Stomach (tissue), 9 donors: ENCODE measurements around the gene WDPCP. TPM values are rescaled to one million over a fixed set of nuclear protein-coding genes. Genes with fewer than 3 reads are reported as not detected.

Experiments used
- DNase-seq, 2 donors: peaks; one replicate each; pipeline versions ENCODE4 v3.0.0 to v3.0.0-alpha.2; 2013 to 2019
- H3K27ac ChIP-seq, 5 donors: fragments of 200-600 bp in 4 of 5; sonication (generic) in 4 of 5; one replicate each; pipeline ENCODE4 v1.5.1; 2013 to 2019; ENCODE audit warnings: mild to moderate bottlenecking in 1 of 5, moderate library complexity in 1 of 5
- H3K27me3 ChIP-seq, 3 donors: fragments of 200-600 bp; sonication (generic); one replicate each; pipeline ENCODE4 v1.5.1; 2017 to 2019; ENCODE audit warnings: mixed run types in 1 of 3
- H3K36me3 ChIP-seq, 4 donors: fragments of 200-600 bp; sonication (generic); 1 replicate in 3 of 4; 2 replicates in 1 of 4; pipeline ENCODE4 v1.5.1; 2016 to 2019
- H3K4me1 ChIP-seq, 4 donors: fragments of 200-600 bp; sonication (generic); one replicate each; pipeline ENCODE4 v1.5.1; 2016 to 2019
- H3K4me3 ChIP-seq, 4 donors: fragments of 200-600 bp; sonication (generic) in 3 of 4; one replicate each; pipeline ENCODE4 v1.5.1; 2016 to 2019; ENCODE audit warnings: mild to moderate bottlenecking in 1 of 4
- H3K9me3 ChIP-seq, 4 donors: fragments of 200-600 bp; sonication (generic); one replicate each; pipeline ENCODE4 v1.5.1; 2016 to 2019
- EP300 ChIP-seq: sonication (generic); formaldehyde crosslinking; IDR thresholded peaks from one replicate; pipeline ENCODE4 v1.6.1; 2017; ENCODE audit warnings: antibody characterized with exemption
- POLR2A ChIP-seq, 4 donors: fragments of 450-650 bp; IDR thresholded peaks; one replicate each; pipeline ENCODE4 v1.6.1; 2016; ENCODE audit warnings: antibody characterized with exemption in 4 of 4, control low read depth in 2 of 4, mild to moderate bottlenecking in 1 of 4, moderate library complexity in 1 of 4
- POLR2AphosphoS5 ChIP-seq, 3 donors: sonication (generic); formaldehyde crosslinking; IDR thresholded peaks; one replicate each; pipeline ENCODE4 v1.6.1; 2016; ENCODE audit warnings: antibody characterized with exemption in 3 of 3
- WGBS, 5 donors: extraction: QIAGEN DNeasy Blood & Tissue Kit in 3 of 5; methylation state at CpG; one replicate each; pipeline versions ENCODE4 v1.1.5 to v1.1.7; 2013 to 2018; 5-methylcytosine and 5-hydroxymethylcytosine counted together
- intact Hi-C: fragments of 100-400 bp; cut with DNase I; formaldehyde crosslinking; loops from one replicate; pipeline ENCODE4 v1.15.1; 2023; ENCODE audit warnings: low total_unique reads
- polyA plus RNA-seq, 3 donors: library from polyadenylated mRNA; stranded (reverse); fragments of 200-250 nt; gene quantifications; one replicate each; pipeline ENCODE4 v1.2.3, GENCODE V29; 2013
- total RNA-seq, 5 donors: library from RNA; depleted of rRNA; stranded (reverse); fragments of >200 nt; gene quantifications; one replicate each; pipeline versions ENCODE4 v1.1.0 to v1.2.3, GENCODE V29; 2014 to 2016
- TF ChIP-seq, protein P1 (sequence below), 7 experiments: fragments of 450-650 bp in 4 of 7; fragments of 200-600 bp in 3 of 7; sonication (generic) in 3 of 7; IDR thresholded peaks; one replicate each; pipeline ENCODE4 v1.5.1; 2016 to 2019; ENCODE audit warnings: antibody characterized with exemption in 7 of 7, control low read depth in 2 of 7, mild to moderate bottlenecking in 1 of 7
- donor health status: healthy with polysubstance abuse.
- donor health status: Bipolar disorder and iron deficiency.
- donor health status: healthy.

The WDPCP gene
- total and polyA plus RNA-seq, 8 donors, result 1.9 to 38.8 (median 7.7) TPM

DNA sequence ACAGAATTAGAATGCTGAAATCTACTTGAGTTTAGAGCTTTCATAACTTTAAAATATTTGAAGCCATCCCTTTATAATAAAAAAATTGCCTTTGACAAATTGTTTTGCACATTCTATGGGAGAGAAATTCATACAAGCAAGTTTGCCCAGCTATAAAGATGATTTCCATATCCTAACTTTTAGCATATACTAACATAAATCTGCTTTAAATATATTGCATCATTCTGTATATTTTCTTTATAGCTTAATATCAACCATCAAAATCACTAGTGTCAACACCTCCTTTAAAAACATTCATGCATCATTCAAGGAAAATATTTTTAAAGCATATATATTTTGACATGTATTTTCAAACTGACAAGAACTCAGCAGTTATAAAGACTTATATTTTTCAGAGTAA lies 49.9 kb downstream of the WDPCP start:
- Histone ChIP-seq H3K36me3 (no peaks in the 10 kb centered on the region), H3K4me3 (no peak overlapping the region), H3K27me3 (no peaks in the 10 kb centered on the region), H3K4me1 (no peaks in the 10 kb centered on the region), H3K27ac (no peak overlapping the region), H3K9me3 (peaks cover 0 to 3% (median 0%) of the 10 kb centered on the region in 4 donors)
- intact Hi-C loops, result no loop called here
- TF ChIP-seq EP300 (no peak), POLR2A (IDR thresholded peaks at IDR 0.05) (no peak), POLR2AphosphoS5 (IDR thresholded peaks at IDR 0.05) (no peak)
- TF ChIP-seq, protein P1, sequence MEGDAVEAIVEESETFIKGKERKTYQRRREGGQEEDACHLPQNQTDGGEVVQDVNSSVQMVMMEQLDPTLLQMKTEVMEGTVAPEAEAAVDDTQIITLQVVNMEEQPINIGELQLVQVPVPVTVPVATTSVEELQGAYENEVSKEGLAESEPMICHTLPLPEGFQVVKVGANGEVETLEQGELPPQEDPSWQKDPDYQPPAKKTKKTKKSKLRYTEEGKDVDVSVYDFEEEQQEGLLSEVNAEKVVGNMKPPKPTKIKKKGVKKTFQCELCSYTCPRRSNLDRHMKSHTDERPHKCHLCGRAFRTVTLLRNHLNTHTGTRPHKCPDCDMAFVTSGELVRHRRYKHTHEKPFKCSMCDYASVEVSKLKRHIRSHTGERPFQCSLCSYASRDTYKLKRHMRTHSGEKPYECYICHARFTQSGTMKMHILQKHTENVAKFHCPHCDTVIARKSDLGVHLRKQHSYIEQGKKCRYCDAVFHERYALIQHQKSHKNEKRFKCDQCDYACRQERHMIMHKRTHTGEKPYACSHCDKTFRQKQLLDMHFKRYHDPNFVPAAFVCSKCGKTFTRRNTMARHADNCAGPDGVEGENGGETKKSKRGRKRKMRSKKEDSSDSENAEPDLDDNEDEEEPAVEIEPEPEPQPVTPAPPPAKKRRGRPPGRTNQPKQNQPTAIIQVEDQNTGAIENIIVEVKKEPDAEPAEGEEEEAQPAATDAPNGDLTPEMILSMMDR (IDR thresholded peaks at IDR 0.05), result no peak
- DNase-seq, result no peak

- no peaks in the 10 kb centered on the region for H3K4me1 ChIP-seq
- no peak overlapping the region for H3K4me3 ChIP-seq
- no peak for DNase-seq
- peaks cover 0 to 6% (median 2%) of the 10 kb centered on the region in 4 donors for H3K9me3 ChIP-seq
- no peak overlapping the region for H3K27ac ChIP-seq
- intact Hi-C loops, result no loop called here
- WGBS, 5 donors, result 88 to 96% (median 94%) methylated on average over 2 of the region's 2 CpGs
- H3K27me3 ChIP-seq, result no peaks in the 10 kb centered on the region
- H3K36me3 ChIP-seq, result no peaks in the 10 kb centered on the region
- no peak for TF ChIP-seq POLR2A (IDR thresholded peaks at IDR 0.05)
- TF ChIP-seq POLR2AphosphoS5 (IDR thresholded peaks at IDR 0.05), result no peak
- TF ChIP-seq, protein P1 (IDR thresholded peaks at IDR 0.05), result no peak
- TF ChIP-seq EP300, result no peak
Observed at GRCh38 chr2:63537306-63537705, 51.0 kb downstream of the WDPCP start.

GRCh38 chr2:63530704-63531279 lies 57.5 kb downstream of the WDPCP start:
- H3K27me3 ChIP-seq, result no peaks in the 10 kb centered on the region
- WGBS, 5 donors, result 86 to 90% (median 89%) methylated on average over 16 of the region's 16 CpGs
- H3K4me3 ChIP-seq, result no peak overlapping the region
- intact Hi-C loops, result no loop called here
- no peaks in the 10 kb centered on the region for H3K36me3 ChIP-seq
- no peak for DNase-seq
- H3K9me3 ChIP-seq, result peaks cover 0 to 21% (median 10%) of the 10 kb centered on the region in 4 donors
- H3K27ac ChIP-seq, result no peak overlapping the region
- TF ChIP-seq, protein P1 (IDR thresholded peaks at IDR 0.05), result no peak
- no peak for TF ChIP-seq EP300
- no peak for TF ChIP-seq POLR2AphosphoS5 (IDR thresholded peaks at IDR 0.05)
- TF ChIP-seq POLR2A (IDR thresholded peaks at IDR 0.05), result no peak
- H3K4me1 ChIP-seq, result no peaks in the 10 kb centered on the region

DNA sequence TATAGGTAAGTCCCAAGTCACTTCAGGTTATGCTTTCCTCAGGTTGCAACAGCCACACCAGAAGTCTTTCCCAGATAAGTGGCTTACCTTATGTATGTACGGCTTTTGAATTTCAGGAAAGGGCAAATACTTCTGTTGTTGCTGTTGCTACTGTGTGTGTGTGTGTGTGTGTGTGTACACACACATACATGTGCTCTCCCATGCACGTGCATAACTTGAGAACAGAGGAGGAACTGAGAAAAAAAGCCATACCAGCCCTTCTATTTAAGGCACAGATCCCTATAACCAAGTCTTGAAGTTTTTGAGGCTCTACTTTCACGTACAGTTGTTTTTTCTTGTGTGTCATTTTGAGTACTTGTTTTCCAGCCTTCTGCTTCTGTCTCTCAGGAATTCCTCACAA lies 62.4 kb downstream of the WDPCP start:
- 73 to 75% (median 74%) methylated on average over 3 of the region's 3 CpGs for WGBS, 5 donors

More for the DNA sequence above, 62.4 kb downstream of the WDPCP start:
- H3K27me3 ChIP-seq, result no peaks in the 10 kb centered on the region
- TF ChIP-seq POLR2AphosphoS5 (IDR thresholded peaks at IDR 0.05) (no peak), EP300 (no peak), POLR2A (IDR thresholded peaks at IDR 0.05) (no peak)
- TF ChIP-seq, protein P1 (IDR thresholded peaks at IDR 0.05), result no peak
- no peaks in the 10 kb centered on the region for H3K4me1 ChIP-seq
- no peaks in the 10 kb centered on the region for H3K36me3 ChIP-seq
- no peak overlapping the region for H3K4me3 ChIP-seq
- intact Hi-C loops, result no loop called here
- no peak for DNase-seq
- no peak overlapping the region for H3K27ac ChIP-seq
- H3K9me3 ChIP-seq, result peaks cover 7 to 30% (median 19%) of the 10 kb centered on the region in 4 donors
